DMS114 treated with DMSO at 0.1 percent for 48 hours (cell line): ENCODE data around the gene CDON.

ENCODE experiments used
- DNase-seq: peaks from one replicate; lab custom pipeline; 2025; ENCODE audit not compliant: unreplicated experiment; lab: John Stamatoyannopoulos, UW

Gene CDON

GRCh38 chr11:125957618-125958332 lies 104.9 kb downstream of the CDON start:
- DNase-seq = no peak

GRCh38 chr11:125956391-125957134 lies 106.1 kb downstream of the CDON start:
- no peak for DNase-seq

DNA sequence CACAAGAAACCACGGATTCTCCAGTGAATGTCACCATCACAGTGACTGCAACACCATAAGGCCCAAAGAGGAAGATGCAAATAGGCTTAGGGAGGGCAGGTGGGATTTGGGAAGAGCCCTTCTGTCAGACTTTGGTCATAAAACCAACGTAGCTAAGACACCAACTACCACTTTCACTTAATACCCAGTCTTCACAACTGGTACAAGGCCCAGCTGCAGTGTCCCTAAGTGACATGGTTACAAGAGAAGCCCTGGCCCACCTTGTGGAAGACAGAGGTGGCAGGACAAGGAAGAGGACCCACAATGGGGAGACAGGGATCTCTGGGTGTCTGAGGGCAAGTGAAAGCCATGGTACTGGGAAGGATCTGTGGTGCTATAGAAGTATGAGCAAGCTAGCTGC lies 106.8 kb downstream of the CDON start:
- no peak for DNase-seq

DNA sequence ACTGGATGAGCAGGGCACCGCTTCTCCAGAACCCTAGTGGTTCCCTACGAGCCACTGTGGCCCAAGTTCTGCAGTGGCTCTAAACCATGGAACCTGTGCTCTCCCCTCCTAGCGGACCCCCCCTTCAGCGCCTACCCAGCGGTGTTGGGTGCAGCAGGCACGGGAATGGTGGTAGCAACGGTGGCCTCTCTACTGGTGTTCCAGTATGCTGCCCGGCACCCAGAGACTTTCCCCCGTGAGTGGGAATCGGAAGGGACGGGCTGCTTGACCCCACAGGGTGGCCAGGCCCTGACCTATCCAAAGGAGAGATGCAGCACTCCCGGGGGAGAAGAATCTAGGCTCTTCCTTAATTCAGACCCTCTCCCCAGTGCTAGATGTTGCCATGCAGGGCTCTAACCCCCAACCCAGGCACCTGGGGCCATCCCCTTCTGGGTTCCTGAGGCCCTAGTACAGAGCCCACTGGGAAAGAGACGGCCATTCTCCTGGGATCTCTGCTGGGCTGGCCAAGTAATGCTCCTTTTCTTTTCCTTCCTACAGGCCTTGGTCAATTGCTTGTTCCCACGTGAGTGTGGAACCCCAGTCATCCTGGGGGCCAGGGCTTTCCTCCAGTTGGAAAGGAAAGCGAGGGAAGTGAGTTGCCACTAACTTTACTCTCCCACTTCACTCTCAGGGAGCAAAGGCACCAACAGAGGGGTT lies 107.6 kb downstream of the CDON start:
- DNase-seq = no peak

DNA sequence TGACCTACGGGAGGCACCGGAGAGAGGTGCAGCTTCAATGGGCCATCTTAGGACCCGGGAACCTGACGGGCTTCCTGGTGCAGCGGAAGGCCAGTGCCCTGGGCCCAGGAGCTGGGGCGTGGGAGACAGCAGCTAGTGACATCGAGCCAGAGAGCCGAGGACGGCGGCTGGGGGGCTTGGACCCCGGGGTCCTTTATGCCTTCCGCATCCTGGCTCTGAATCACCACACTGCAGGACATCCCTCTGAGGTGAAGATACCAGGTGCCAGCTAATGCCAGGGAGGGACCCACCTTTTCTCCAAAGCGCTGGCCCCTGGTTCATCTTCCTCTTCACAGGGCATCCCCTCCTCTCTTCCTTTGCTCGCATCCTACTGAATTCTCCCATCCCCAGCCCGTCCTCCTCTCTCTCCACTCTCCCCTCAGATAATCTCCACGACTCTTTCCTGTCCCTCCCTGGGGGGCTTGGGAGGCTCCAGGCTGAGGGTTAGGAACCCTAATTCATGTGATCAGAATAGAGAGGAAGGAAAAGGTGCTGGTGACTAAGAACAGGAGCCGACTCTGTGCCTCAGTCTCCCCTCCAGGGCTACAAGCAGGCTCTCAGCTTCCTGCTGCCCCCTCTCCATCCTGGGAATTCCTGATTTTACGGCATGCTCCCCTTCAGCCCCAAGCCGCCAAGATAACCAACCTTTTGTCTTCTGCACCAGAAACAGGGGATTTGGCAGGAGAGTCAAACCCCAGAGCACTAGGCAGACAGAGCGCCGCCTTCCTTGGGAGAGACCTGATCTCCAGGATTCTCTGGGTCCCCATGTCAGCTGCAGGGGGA lies 108.3 kb downstream of the CDON start:
- no peak for DNase-seq

DNA sequence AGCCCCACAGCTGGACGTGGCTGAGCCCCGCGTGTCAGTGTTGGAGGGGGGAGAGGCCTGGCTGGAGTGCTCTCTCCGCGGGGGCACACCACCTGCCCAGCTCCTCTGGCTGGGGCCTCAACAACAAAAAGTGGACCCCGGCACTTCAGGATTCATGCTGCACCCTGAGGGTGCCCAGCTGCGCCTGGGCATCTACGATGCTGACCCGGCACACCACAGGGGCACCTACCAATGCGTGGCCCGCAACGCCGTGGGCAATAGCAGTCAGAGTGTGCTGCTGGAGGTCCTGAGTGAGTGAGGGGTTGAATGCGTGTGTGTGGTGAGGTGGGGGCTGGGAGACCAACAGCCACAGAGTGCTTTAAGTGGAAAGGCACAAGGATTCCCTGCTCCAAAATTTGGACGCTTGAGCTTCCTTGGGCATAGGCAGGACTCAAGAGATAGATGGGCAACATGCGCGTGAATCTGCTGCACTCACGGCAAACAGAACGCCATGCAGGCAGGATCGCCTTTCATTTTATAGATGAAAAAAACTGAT lies 109.2 kb downstream of the CDON start:
- DNase-seq = no peak

GRCh38 chr11:125952973-125953372 lies 109.7 kb downstream of the CDON start:
- no peak for DNase-seq

GRCh38 chr11:125952559-125952958 lies 110.1 kb downstream of the CDON start:
- DNase-seq = no peak

DNA sequence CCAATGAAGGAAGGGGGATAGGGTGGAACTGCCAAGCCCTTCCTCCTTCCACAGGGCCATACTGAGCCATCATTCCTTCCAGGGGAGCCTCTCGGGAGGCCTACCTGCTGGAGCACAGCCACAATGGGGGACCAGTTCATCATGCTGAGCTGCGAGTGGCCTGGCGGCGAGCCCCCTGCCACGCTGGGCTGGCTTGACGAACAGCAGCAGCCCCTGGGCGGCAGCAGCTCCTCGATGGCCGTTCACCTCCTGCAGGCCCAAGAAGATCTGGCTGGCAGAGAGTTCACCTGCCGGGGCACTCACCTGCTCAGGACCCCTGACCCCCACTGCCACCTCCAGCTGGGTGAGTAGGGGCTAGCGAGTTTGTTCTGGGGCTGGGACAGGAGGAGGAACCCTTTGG lies 110.9 kb downstream of the CDON start:
- DNase-seq = no peak

DNA sequence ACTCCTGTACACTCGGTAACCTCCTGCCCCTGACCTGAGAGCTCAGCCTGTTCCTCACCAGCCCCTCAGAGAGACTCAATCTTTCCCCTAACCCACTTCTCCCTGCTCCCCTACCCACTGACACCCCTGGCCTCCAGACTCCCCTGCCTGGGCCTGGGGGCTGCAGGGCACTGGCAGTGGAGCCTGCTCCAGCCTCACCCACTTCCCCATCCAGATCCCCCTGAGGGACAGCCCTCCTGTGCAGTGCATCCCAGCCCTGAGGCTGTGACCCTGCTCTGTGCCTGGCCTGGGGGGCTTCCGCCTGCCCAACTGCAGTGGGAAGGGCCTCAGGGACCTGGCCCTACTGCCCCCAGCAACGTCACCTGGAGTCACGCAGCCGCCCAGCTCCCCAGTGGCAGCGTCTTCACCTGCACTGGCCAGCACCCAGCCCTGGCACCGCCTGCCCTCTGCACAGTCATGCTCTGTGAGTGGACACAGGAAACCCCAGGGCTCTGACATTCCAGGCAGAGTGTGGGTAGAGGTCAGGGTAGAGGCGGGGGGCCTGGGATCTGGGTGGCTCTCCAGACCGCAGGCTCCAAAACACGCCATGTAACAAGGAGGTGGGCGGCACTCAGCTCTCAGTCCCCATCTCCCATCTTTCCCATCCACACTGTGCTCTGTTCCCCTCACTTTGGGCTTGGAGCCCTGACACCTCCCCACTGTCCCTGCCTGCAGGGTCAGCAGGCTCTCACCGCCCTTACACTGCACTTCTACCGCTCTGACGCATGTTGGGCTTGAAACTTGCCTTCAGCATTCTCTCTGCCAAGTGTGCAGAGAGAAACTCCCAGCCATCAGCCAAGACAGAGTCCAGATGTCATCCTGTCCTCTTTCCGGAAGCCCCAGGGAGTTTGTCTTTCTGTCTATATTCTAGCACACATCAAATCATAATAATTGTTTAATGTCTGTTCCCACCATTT lies 111.7 kb downstream of the CDON start:
- no peak for DNase-seq

DNA sequence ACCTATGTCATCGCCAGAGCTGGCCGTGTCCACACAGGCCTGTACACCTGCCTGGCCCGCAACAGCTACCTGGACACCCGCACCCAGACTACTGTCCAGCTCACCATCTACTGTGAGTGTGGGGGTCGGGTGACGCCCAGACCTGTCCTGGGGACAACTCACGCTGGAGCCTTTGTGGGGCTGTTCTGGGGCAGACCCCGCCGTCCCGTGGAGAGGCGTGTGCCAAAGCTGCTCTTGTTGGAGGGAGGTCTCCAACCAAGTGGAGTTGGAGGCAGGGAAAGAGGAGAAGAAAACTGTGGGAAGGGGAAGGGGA lies 112.5 kb downstream of the CDON start:
- DNase-seq = no peak

DNA sequence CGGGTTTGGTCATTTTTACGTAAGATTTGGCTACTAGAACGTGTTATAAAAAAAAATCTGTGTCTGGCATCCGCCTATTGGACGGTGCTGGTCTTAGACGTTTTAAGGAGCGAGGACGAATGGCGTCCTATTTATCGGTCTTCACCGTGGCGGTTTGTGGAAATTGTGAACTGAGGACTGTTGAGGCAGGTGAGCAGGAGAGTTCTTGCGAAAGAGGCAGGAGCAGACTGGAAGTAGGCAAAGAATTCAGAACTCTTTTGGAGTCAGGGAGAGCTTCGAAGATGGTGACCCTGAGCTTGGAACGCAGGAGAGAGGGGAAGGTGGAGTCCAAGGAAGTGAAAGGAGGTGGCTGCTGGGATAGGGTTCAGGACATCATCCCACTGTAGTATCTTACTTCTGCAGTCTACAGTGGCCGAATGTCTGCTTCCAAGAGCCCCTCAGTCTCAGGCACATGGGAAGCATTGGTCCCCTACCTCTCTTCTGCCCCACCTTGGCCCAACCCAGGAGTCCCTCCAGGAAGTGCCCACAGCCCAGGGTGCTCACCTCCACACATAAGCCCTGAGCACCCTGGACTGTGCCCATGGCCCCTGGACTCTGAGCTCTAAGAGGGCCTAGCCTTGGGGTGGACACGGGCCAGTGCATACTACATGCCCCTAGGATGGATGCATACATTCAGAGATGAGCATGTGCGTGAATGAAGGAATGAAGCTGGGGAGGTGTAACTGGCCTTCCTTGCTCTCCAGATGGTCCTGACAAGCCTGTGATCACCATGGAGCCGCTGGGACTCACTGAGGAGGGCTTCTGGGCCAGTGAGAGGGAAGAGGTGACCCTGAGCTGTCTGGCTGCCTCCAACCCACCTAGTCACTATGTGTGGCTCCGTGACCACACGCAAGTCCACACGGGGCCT lies 113.1 kb downstream of the CDON start:
- DNase-seq = no peak

- no peak for DNase-seq
Measured at GRCh38 chr11:125948278-125949051, 114.2 kb downstream of the CDON start.

DNA sequence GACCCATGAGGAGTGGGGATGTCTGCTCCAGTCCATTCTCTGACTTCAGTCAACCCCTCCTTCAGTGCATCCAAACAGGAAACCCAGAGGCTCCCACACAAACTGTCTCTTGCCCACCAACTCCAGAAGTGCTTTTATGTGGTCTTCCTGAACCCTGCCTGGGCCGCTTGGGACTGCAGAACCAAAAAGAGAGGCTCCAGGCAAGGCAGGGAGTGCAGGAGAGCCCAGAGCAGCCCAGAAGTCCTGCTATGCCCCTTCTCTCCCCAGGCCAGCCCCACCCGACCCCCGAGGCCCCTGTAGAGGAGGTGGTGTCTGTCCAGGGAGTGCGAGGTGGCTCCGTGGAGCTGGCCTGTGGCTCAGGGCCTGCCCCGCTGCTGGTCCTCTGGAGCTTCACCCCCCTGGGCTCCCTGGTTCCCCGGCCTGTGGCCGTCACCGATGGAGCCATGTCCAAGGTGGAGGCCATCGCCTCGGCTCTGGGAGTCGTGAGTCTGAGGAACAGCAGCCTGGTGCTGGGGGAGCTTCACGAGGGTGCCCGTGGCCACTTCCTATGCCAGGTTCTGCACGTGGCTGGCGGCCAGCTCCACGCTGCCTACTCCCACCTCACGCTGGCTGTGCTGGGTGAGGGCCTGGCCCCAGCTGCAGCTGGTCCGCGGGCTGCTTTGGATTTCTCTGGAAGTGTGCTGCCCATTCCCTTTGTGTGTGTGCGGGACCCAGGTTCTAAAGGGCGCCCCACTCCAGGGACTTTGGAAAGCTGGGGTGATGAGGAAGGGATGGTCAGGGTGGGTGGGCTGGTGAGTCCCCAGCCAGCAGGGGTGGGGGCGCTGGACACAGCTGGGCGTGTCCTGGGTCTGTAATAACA lies 115.0 kb downstream of the CDON start:
- DNase-seq = no peak

DNA sequence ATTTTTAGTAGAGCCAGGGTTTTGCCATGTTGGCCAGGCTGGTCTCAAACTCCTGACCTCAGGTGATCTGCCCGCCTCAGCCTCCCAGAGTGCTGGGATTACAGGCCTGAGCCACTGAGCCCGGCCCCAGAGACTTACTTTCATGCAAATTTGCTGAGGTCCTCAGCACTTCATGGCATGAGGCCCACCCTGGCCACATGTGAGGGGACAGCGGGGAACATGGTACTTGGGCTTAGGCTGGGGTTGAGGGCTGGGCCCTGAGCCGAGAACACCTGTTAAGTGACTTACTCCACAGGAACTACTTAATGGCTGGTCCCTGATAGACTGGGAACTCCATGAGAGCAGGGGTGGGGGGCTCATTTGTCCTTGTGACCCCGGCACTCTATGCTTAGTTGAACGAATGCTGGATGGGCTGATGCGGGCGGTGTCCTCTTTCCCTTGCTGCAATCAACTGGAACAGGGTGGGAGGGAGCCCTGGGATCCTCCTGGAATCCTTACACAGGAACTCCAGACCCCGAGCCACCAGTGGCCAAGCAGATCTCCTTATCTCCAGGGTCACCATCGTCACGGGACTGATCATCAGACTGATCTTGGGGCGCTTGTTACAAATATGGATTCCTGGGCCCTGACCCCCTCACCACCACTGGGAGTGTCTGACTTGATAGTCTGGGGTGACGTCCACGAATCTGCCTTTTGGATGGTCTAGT lies 115.8 kb downstream of the CDON start:
- no peak for DNase-seq

DNA sequence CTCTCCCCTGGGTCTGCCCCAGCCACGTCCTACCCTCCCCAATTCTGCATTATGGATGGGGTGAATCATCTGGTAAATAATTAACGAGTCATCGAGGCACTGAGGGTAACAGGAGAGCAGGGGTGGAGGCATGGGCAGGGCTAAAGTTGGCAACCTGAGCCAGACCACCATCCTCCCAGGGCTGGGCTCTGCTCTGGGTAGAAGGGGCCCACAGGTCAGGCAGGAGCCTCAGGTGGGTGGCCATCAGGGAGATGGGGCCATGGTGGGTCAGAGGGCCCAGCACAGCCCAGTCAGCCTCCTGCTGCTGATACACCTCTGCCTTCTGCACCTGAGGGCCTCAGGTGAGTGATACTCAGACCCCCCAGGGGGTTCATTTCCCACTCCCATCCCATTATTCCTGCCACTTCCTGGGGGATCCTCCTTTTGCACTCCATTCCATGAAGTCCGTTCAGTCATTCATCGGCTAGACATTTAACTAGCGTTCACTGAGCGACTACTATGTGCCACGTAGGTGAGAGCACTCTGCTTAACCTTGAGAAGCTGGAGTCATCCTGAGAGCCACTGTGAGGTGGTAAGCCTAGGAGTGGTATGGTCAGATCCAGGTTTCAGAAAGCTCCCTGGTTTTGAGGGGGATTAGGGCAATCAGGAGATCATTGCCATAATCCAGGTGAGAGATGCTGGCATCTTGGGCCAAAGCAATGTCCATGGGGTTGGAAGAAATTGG lies 116.7 kb downstream of the CDON start, which contains the start of gene VSIG10L2:
Gene VSIG10L2 (plus strand): TSS at position 248 of the 724 bp plus-strand sequence. CDS start 12 bp downstream, at position 260.
- no peak for DNase-seq
